Ovary (tissue), 3 donors: ENCODE measurements around the gene ARSJ.

ENCODE experiments used
- EP300 ChIP-seq: sonication (generic); formaldehyde crosslinking; IDR thresholded peaks from one replicate; pipeline ENCODE4 v1.6.1; 2017; ENCODE audit warnings: antibody characterized with exemption
- POLR2A ChIP-seq: fragments of 450-650 bp; IDR thresholded peaks from one replicate; pipeline ENCODE4 v1.6.1; 2017; ENCODE audit warnings: antibody characterized with exemption, mild to moderate bottlenecking, moderate library complexity
- TF ChIP-seq, protein P1 (sequence below), 3 donors: fragments of 450-650 bp in 2 of 3; fragments of 200-600 bp in 1 of 3; IDR thresholded peaks; one replicate each; pipeline versions ENCODE4 v1.5.1 to v1.8.0; 2016 to 2022; ENCODE audit warnings: antibody characterized with exemption in 3 of 3, mild to moderate bottlenecking in 1 of 3
- donor health status: DM: no; HTN: no; CAD: no.

DNA sequence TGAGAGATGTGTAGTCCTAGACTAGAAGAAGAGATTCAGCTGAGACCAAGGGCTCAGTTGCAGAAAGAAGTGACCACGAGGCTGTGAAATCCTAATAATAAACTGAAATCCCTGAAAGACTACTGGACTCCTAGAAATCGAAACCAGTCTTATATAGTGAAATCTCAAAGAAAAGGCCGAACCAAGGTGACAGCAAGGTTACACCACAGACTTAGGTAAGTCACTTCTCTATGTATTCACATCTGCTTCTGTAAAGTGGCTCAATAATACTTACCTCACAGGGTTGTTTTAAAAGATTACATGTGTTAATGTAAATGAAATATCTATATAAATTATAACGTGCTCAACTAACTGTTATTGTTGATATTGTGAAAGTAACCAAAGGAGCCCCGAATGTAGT, 60.3 kb downstream of the ARSJ start:
- TF ChIP-seq, protein P1, sequence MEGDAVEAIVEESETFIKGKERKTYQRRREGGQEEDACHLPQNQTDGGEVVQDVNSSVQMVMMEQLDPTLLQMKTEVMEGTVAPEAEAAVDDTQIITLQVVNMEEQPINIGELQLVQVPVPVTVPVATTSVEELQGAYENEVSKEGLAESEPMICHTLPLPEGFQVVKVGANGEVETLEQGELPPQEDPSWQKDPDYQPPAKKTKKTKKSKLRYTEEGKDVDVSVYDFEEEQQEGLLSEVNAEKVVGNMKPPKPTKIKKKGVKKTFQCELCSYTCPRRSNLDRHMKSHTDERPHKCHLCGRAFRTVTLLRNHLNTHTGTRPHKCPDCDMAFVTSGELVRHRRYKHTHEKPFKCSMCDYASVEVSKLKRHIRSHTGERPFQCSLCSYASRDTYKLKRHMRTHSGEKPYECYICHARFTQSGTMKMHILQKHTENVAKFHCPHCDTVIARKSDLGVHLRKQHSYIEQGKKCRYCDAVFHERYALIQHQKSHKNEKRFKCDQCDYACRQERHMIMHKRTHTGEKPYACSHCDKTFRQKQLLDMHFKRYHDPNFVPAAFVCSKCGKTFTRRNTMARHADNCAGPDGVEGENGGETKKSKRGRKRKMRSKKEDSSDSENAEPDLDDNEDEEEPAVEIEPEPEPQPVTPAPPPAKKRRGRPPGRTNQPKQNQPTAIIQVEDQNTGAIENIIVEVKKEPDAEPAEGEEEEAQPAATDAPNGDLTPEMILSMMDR (IDR thresholded peaks at IDR 0.05): no peak
- TF ChIP-seq POLR2A (no peak), EP300 (no peak)
